CD4-positive, alpha-beta T cell treated with Interleukin-12 subunit alpha and Interleukin-12 subunit beta, for 1 hour (primary cell): ENCODE measurements around the gene ACOX2.

Source experiments
- DNase-seq: peaks from one replicate; pipeline ENCODE4 v3.0.0-alpha.2; 2020

The ACOX2 gene

GRCh38 chr3:58536501-58537411 lies at the start of gene ACOX2:
ACOX2 (minus strand) TSS chr3:58537190; CDS start chr3:58535106, 2,084 bp downstream.
- no peak for DNase-seq

DNA sequence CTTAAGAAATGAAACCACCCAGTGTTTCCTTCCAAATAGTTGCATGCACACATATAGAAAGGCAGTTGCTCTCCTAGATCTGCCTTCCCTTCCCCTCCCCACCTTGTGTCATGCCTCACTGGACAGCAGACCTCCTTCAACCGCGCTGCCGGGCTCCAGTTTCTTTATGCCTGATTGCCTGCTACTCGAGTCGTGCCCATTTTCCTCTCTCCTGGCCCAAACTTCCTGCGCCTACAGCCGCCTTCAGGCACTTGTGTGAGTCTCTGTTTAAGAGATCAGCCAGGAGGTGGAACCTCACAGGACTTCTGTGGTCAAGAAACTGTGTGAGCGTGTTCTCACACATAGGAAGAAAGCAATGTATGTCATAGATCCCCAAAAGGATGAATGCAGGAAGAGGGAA lies 49.0 kb upstream of the ACOX2 start:
- no peak for DNase-seq

DNA sequence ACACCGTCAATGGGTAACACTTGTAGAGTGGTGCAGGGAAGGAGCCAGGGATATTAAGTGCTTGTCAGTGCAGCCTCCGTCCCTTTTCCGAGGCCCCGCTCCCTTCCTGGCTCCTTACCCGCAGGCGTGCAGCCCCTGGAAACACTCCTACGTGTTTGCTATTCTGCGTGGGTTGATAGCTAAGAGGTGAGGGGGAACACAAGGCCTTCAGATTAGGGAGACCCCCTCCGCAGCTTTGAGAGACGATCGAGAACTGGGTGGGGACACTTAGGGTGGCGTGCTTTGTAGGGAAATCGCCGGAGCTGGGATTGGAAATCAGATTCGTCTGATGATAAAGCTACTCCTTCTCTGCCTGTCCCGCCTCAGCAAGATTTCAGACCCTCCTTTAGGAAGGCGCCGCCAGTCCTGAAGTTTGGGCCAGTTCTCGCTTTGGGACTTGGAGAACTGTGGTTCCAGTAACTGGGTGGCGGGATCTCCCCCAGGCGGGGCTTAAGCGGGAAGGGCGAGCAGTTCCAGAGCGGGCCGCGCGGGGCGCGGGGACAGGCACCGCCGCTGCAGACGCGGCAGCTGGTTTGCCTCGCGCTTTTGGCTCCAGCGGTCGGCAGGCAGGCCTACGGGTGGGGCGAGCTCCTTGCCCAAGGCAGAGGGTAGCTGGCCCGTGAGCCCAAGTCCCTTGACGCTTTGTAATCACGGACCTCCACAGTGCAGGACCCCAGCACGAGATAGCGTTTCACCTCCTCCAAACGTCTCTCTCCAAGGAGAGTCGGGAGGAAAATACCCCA lies 48.2 kb upstream of the ACOX2 start:
- DNase-seq, result peak; percentile 42

DNA sequence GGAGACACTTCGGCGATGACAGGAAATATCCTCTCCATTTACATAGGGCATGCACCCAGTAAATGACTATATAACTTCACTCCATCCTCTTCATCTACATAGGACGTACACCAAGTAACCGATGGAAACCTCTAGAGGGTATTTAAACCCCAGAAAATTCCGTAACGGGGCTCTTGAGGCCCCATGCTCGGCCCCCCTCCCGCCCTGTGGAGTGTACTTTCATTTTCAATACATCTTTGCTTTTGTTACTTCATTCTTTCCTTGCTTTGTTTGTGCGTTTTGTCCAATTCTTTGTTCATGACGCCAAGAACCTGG lies 47.7 kb upstream of the ACOX2 start:
- no peak for DNase-seq

DNA sequence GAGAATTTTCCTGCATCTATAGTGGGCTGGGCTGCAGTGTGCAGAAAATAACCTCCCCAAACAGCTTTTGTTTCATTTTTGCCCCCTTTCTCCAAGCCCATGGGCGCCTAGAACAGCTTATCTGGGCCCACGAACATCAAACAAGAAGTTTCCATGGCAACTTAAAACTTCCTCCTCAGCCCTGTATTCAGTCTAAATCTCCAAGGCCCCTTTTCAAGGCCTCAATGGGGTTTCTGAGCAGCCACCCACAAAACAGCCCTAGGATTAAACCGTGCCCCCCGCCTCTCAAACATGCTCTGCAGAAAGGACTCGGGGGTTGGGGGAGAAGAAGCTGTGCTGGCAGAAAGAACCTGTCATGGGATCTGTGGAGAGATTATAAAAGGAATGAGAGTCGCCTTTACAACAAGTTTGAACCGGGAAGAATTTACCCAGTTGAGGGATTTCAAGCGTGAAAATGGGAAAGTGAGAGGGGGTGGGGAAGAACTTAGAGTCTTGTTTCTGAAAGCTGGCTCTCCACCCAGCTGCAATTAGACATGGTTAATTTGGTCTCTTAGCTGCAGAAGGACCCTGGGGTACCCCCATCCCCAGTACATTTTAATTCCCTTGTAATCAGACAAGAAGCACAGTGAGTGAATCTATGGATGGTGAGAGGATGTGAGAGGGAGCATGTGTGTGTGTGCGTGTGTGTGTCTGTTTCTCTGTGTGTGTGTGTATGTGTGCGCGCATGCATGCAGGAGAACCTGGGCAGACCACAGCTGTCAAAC lies 44.5 kb upstream of the ACOX2 start:
- no peak for DNase-seq

GRCh38 chr3:58580826-58581327 lies 43.9 kb upstream of the ACOX2 start:
- no peak for DNase-seq

DNA sequence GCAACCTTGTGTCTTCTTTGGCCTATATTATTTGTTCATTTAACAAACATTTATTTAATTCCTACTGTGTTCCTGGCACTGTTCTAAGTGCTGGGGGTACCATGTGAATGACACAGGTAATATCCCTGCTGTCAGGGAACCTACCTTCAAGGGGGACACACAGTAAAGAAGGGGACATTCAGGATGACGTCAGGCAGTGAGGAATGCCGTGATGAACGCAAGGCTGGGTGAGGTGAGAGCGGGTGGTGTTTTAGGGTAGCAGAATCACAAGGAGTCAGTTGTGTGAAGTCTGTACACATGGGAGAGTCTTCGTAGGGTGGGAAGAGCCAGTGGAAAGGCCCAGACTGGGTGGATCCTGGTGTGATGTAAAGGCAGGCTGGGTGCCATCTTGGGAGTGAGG lies 41.9 kb upstream of the ACOX2 start:
- no peak for DNase-seq

DNA sequence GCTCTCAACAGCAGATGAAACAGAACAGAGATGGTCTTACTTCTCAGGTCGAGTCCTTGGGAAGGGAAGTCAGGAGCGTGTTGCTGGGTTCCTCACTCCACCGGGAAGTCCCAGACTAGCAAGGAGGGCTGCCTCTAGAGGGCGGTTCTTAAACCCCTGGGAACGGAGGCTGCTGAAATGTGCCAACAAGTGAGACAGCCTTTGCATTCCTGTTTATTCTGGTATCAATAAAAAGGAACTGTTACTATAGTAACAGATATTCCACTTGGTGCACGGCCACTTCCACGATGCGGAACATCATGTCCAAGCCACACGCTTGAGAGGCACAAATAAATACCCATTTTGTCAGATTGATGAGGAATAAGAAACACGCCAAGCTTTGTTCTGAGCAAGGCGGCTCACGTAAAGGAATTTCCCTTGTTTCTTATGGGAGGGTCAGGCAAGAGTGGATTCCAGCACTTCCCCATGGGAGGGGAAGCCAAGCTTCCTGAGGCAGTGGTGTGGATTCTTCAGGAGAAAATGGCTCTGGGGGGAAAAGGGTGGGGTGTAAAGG lies 40.4 kb upstream of the ACOX2 start, which contains the start of gene FAM107A:
FAM107A (minus strand) TSS at position 123 of the 553 bp plus-strand sequence. CDS start 7,531 bp downstream, outside the sequence.
- DNase-seq, result no peak

GRCh38 chr3:58576716-58577115 lies 39.7 kb upstream of the ACOX2 start:
- no peak for DNase-seq

- DNase-seq, result no peak
Observed at GRCh38 chr3:58575971-58576652, 39.1 kb upstream of the ACOX2 start.

GRCh38 chr3:58574682-58575081 lies 37.7 kb upstream of the ACOX2 start:
- DNase-seq, result no peak

DNA sequence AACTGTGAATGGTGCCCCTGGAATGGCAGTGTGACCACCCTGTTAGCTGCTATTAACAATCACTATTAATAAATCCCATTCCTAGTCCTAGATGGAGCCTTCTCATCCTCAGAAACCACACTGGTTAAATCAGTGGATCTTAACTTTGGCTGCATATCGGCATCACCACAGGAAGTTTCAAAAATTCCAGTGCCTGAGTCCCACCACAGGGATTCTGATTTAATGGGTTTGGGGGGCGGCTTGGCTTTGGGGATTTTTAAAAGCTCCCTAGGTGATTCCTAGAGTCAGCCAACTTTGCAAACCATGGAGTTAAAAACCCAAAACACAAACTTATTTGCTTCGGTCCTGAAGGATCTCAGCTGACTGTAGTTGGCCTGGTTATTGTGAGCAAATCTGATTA lies 37.1 kb upstream of the ACOX2 start:
- DNase-seq, result no peak

GRCh38 chr3:58573640-58574039 lies 36.6 kb upstream of the ACOX2 start:
- no peak for DNase-seq

DNA sequence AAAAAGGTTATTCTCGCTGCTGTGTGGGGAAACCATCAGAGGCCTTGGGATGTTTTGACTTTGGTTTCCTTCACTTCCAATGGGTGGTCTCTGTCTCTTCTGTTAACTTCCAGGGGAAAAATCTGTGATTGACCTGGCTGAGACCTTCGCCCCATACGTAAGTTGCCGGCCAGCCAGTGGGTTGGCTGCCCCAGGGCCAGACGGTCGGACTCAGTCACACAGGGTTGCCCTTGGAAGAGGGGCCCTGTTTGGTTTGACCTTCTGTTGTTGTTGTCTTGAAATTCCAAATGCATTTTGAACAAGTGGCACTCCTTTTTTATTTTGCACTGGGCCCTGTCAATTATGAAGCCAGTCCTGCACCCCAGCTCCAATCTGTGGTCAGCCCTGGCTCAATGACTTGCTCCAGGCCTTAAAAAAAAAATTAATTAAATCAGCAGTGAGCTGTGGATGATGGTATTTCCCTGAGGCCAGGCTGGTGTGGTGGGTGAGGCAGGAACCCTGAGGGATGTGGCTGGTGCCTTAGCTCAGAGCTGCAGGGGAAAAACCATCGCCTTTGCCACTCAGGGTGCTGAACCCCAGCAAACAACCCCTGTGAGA lies 35.7 kb upstream of the ACOX2 start:
- DNase-seq, result no peak

GRCh38 chr3:58572013-58572633 lies 35.1 kb upstream of the ACOX2 start:
- no peak for DNase-seq

- DNase-seq, result no peak
Observed at GRCh38 chr3:58570851-58571250, 33.9 kb upstream of the ACOX2 start.

- no peak for DNase-seq
Observed at GRCh38 chr3:58569287-58570001, 32.5 kb upstream of the ACOX2 start.

DNA sequence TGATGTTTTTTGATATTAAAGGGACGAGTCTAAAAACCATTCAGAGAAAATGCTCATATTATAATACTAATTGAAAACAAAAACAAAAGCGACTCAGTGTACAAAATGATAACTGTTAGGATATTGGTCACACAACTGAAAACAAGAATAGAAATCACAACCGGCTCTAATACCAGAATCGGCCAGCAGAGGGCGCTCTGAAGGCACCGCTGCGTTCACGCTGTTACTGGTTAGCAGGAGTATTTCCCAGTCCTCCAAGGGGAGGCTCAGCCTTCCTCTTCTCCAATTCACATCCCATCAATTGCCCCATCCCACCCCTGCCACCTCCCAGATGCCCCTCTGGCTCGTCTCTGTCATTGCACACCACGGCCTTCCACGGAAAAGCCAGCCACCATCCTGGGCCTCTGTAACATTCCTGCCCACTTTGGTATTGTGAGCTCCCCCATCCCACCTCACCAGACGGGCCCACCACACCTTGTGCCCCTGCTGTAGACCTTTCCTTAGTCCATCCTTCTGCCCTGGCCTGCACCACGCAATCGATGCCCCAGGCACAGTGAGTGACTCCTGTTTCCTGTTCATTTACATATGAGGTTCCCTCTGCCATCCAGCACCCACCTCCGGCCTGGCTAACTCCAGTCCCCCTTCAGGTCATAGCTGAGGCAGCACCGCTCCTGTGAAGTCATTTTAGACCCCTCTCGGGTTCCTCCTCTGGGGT lies 31.7 kb upstream of the ACOX2 start:
- DNase-seq, result peak; percentile 61

DNA sequence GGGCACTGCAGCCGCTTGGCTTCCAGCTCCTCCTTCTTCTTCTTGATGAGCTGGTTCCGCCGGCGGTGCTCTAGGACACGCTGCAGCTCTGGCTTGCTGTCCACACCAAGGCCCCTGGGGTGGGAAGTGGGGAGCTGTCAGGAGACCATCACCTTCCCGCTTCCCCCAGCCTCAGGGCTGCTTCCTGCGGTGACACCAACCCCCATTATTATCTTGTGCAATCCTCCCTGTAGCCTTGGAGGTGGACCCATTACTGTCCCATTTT lies 30.2 kb upstream of the ACOX2 start:
- no peak for DNase-seq
